Neuronal stem cell (in vitro differentiated cells): ENCODE results near the gene KNG1.
"Not testable (repeated sequence)": the region's sequence is repeated elsewhere in the genome, so short reads cannot be mapped to it uniquely, and the experiment has no call there.

Experiments used
- DNase-seq: peaks from one replicate; pipeline ENCODE4 v3.0.0-alpha.2; 2013; ENCODE audit warnings: low spot score
- H2AFZ ChIP-seq: one replicate; pipeline ENCODE4 v1.6.1; 2013; ENCODE audit warnings: mild to moderate bottlenecking, low read length, inconsistent platforms
- H2AK5ac ChIP-seq: 2 replicates; pipeline ENCODE4 v1.6.1; 2013; ENCODE audit warnings: low read depth, mild to moderate bottlenecking, inconsistent platforms, low read length, moderate library complexity, mixed read lengths
- H2BK120ac ChIP-seq: 2 replicates; pipeline ENCODE4 v1.6.1; 2013; ENCODE audit warnings: low read depth, mild to moderate bottlenecking, inconsistent platforms, low read length, moderate library complexity, mixed read lengths
- H2BK12ac ChIP-seq: one replicate; pipeline ENCODE4 v1.6.1; 2013; ENCODE audit warnings: low read length, inconsistent platforms
- H2BK15ac ChIP-seq: 2 replicates; pipeline ENCODE4 v1.6.1; 2013; ENCODE audit warnings: mild to moderate bottlenecking, low read length, inconsistent platforms, mixed read lengths
- H2BK5ac ChIP-seq: one replicate; pipeline ENCODE4 v1.6.1; 2013; ENCODE audit warnings: inconsistent platforms, mild to moderate bottlenecking, low read length, moderate library complexity
- H3K14ac ChIP-seq: one replicate; pipeline ENCODE4 v1.6.1; 2013; ENCODE audit warnings: low read length, inconsistent platforms
- H3K18ac ChIP-seq: 2 replicates; pipeline ENCODE4 v1.6.1; 2013; ENCODE audit warnings: low read length, inconsistent platforms
- H3K23ac ChIP-seq: 2 replicates; pipeline ENCODE4 v1.6.1; 2013; ENCODE audit warnings: low read depth, mild to moderate bottlenecking, mixed read lengths, low read length, inconsistent platforms; ENCODE audit not compliant: poor library complexity
- H3K27ac ChIP-seq: replicated peaks from 3 replicates; pipeline ENCODE4 v1.5.1; 2013; ENCODE audit warnings: low read length, inconsistent platforms
- H3K27me3 ChIP-seq, 3 experiments: 2 replicates each; pipeline ENCODE4 v1.6.1; 2013; ENCODE audit warnings: low read length in 3 of 3, mild to moderate bottlenecking in 2 of 3, inconsistent platforms in 1 of 3, low read depth in 1 of 3, mixed read lengths in 1 of 3, moderate library complexity in 1 of 3; ENCODE audit not compliant: control insufficient read depth in 3 of 3, insufficient read depth in 3 of 3
- H3K36me3 ChIP-seq, 2 donors: replicated peaks in 1 of 2; 2 replicates each; pipeline ENCODE4 v1.6.1; 2013; ENCODE audit warnings: low read length in 2 of 2; ENCODE audit not compliant: control insufficient read depth in 2 of 2, insufficient read depth in 2 of 2
- H3K4ac ChIP-seq: 2 replicates; pipeline ENCODE4 v1.6.1; 2013; ENCODE audit warnings: inconsistent platforms, mild to moderate bottlenecking, low read length, moderate library complexity
- H3K4me1 ChIP-seq, 2 donors: 1 replicate in 1 of 2; 2 replicates in 1 of 2; pipeline ENCODE4 v1.6.1; 2013; ENCODE audit warnings: low read length in 2 of 2, low read depth in 1 of 2; ENCODE audit not compliant: control insufficient read depth in 2 of 2, insufficient read depth in 1 of 2
- H3K4me2 ChIP-seq: one replicate; pipeline ENCODE4 v1.6.1; 2013; ENCODE audit warnings: mild to moderate bottlenecking, low read length, inconsistent platforms; ENCODE audit not compliant: insufficient read depth, poor library complexity, severe bottlenecking
- H3K4me3 ChIP-seq, 2 donors: 2 replicates each; pipeline ENCODE4 v1.5.1; 2013; ENCODE audit warnings: low read length in 2 of 2, mild to moderate bottlenecking in 2 of 2, inconsistent platforms in 1 of 2, moderate library complexity in 1 of 2
- H3K79me1 ChIP-seq: one replicate; pipeline ENCODE4 v1.6.1; 2013; ENCODE audit warnings: low read depth, mild to moderate bottlenecking, inconsistent platforms, low read length, moderate library complexity
- H3K9ac ChIP-seq: one replicate; pipeline ENCODE4 v1.6.1; 2013; ENCODE audit warnings: mild to moderate bottlenecking, low read depth, low read length, inconsistent platforms; ENCODE audit not compliant: poor library complexity
- H3K9me3 ChIP-seq, 2 donors: replicated peaks in 1 of 2; 2 replicates each; pipeline versions ENCODE3 to v1.6.1; 2013; ENCODE audit warnings: low read length in 2 of 2, mild to moderate bottlenecking in 2 of 2, inconsistent platforms in 1 of 2, low read depth in 1 of 2, mixed read lengths in 1 of 2, moderate library complexity in 1 of 2; ENCODE audit not compliant: control insufficient read depth in 2 of 2, insufficient read depth in 1 of 2
- H4K8ac ChIP-seq: one replicate; pipeline ENCODE4 v1.6.1; 2013; ENCODE audit warnings: low read depth, mild to moderate bottlenecking, inconsistent platforms, low read length, moderate library complexity
- H4K91ac ChIP-seq: one replicate; pipeline ENCODE4 v1.6.1; 2013; ENCODE audit warnings: low read length, low read depth, mild to moderate bottlenecking, inconsistent platforms; ENCODE audit not compliant: poor library complexity
- WGBS, 2 donors: extraction: QIAGEN DNeasy Blood & Tissue Kit; methylation state at CpG; one replicate each; pipeline ENCODE4 v1.1.7; 2013; ENCODE audit warnings: missing lambda C conversion rate in 2 of 2, mixed read lengths in 1 of 2; ENCODE audit not compliant: insufficient read length in 2 of 2, insufficient replicate concordance in 1 of 2; ENCODE audit errors: extremely low coverage in 2 of 2; 5-methylcytosine and 5-hydroxymethylcytosine counted together

The KNG1 gene

DNA sequence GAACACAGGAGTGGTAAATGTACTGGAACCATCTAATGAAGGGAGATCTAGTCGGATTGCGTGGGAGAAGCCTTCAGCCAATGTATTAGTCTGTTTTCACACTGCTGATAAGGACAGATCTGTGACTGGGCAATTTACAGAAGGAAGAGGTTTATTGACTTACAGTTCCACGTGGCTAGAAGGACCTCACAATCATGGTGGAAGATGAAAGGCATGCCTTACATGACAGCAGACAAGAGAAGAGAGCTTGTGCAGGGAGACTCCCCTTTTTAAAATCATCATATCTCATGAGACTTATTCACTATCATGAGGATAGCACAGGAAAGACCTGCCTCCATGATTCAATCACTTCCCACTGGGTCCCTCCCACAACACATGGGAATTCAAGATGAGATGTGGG lies 34.3 kb upstream of the KNG1 start:
- no peaks in the 10 kb centered on the region for H3K36me3 ChIP-seq
- no peak overlapping the region for H2AK5ac ChIP-seq
- H2AFZ ChIP-seq: no peak overlapping the region
- H2BK5ac ChIP-seq: no peak overlapping the region
- no CpG with 5 or more reads among the region's 3 CpGs for WGBS, 2 donors
- no peak overlapping the region for H4K91ac ChIP-seq
- H3K4me2 ChIP-seq: no peak overlapping the region
- H2BK12ac ChIP-seq: no peak overlapping the region
- peaks cover 0 to 13% (median 0%) of the 10 kb centered on the region in 3 experiments for H3K27me3 ChIP-seq
- no peak overlapping the region for H3K14ac ChIP-seq
- DNase-seq: no peak
- no peak overlapping the region for H3K27ac ChIP-seq
- H2BK120ac ChIP-seq: no peak overlapping the region
- no peak overlapping the region for H2BK15ac ChIP-seq
- H3K79me1 ChIP-seq: no peaks in the 10 kb centered on the region
- H3K18ac ChIP-seq: no peak overlapping the region
- H3K4me1 ChIP-seq: peaks cover 0 to 2% of the 10 kb centered on the region in 2 donors
- H3K23ac ChIP-seq: no peak overlapping the region
- H4K8ac ChIP-seq: no peak overlapping the region
- no peak overlapping the region for H3K4me3 ChIP-seq
- H3K9me3 ChIP-seq: peaks cover 0 to 1% of the 10 kb centered on the region in 2 donors
- H3K9ac ChIP-seq: no peak overlapping the region
- no peak overlapping the region for H3K4ac ChIP-seq

- no peak overlapping the region for H2AFZ ChIP-seq
- no peaks in the 10 kb centered on the region for H3K79me1 ChIP-seq
- H2BK5ac ChIP-seq: no peak overlapping the region
- no peak for DNase-seq
- H3K18ac ChIP-seq: no peak overlapping the region
- H3K9ac ChIP-seq: no peak overlapping the region
- H2BK12ac ChIP-seq: no peak overlapping the region
- H3K4me1 ChIP-seq: peaks cover 0 to 2% of the 10 kb centered on the region in 2 donors
- H4K8ac ChIP-seq: no peak overlapping the region
- no peak overlapping the region for H3K14ac ChIP-seq
- no peak overlapping the region for H3K4me2 ChIP-seq
- WGBS, 2 donors: no CpG with 5 or more reads among the region's 3 CpGs
- peaks cover 0 to 1% of the 10 kb centered on the region in 2 donors for H3K9me3 ChIP-seq
- H3K27me3 ChIP-seq: peaks cover 0 to 6% (median 0%) of the 10 kb centered on the region in 3 experiments
- no peak overlapping the region for H3K27ac ChIP-seq
- H2AK5ac ChIP-seq: no peak overlapping the region
- no peak overlapping the region for H2BK120ac ChIP-seq
- no peak overlapping the region for H4K91ac ChIP-seq
- H3K4me3 ChIP-seq: no peak overlapping the region
- H3K4ac ChIP-seq: no peak overlapping the region
- no peak overlapping the region for H3K23ac ChIP-seq
- H2BK15ac ChIP-seq: no peak overlapping the region
- no peaks in the 10 kb centered on the region for H3K36me3 ChIP-seq
These were observed 33.2 kb upstream of the KNG1 start for GRCh38 chr3:186683979-186684378.

DNA sequence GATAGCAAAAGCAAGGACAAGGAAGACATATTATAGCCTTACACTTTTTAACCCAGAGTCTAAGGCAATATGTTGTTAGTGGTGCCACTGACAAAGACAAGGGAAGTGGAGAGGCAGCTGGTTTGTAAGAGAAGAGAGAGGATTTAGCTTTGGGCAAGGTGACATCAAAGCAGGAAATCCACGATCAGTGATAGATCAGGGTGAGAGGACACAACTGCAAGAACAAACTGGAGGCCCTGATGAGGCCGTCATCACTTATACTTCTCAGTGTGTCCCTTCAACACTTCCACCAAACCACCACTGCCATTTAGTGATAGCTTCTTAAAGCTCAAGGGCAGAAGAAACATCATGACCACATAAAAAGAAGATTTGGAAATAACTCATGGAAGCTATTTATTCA lies 30.7 kb upstream of the KNG1 start:
- not testable (repeated sequence) for H3K9me3 ChIP-seq, H3K27ac ChIP-seq, H3K4ac ChIP-seq, H4K91ac ChIP-seq, H3K4me1 ChIP-seq, H4K8ac ChIP-seq, H3K18ac ChIP-seq, H2AK5ac ChIP-seq, H3K9ac ChIP-seq, H3K27me3 ChIP-seq, H3K4me3 ChIP-seq, H2AFZ ChIP-seq, DNase-seq, H3K4me2 ChIP-seq, H2BK5ac ChIP-seq, H2BK120ac ChIP-seq, H2BK12ac ChIP-seq, H3K23ac ChIP-seq, H3K14ac ChIP-seq, H3K79me1 ChIP-seq, H2BK15ac ChIP-seq, H3K36me3 ChIP-seq
- WGBS, 2 donors: no CpG with 5 or more reads among the region's 2 CpGs

DNA sequence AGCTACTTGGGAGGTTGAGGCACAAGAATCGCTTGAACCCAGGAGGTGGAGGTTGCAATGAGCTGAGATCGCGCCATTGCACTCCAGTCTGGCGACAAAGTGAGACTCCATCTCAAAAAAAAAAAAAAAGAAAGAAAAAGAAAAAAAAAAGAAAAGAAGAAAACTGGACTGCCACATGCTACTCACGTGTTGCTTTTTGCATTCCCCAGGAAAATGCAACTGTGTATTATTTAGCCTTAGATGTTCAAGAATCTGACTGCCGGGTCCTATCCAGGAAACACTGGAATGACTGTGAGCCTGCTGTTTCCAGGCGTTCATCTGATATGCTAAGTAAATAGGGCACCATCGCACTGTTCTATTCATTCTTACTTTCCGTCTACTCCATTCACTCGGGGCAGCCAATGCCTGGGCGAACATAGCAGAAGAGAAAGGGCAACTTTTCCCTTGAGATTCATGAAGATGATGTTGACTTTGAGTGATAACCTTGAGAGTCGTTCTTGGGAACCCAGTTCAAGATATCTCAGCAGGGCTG lies 30.0 kb upstream of the KNG1 start:
- peaks cover 0 to 2% of the 10 kb centered on the region in 2 donors for H3K4me1 ChIP-seq
- no peaks in the 10 kb centered on the region for H3K79me1 ChIP-seq
- no CpG with 5 or more reads among the region's 12 CpGs for WGBS, 2 donors
- no peak overlapping the region for H4K8ac ChIP-seq
- H3K9ac ChIP-seq: no peak overlapping the region
- no peak overlapping the region for H3K18ac ChIP-seq
- no peak overlapping the region for H2BK15ac ChIP-seq
- H2AFZ ChIP-seq: no peak overlapping the region
- no peak overlapping the region for H2BK120ac ChIP-seq
- H3K27ac ChIP-seq: no peak overlapping the region
- no peak overlapping the region for H3K4me2 ChIP-seq
- no peak for DNase-seq
- H3K9me3 ChIP-seq: peaks cover 0 to 1% of the 10 kb centered on the region in 2 donors
- no peak overlapping the region for H3K4me3 ChIP-seq
- H2BK12ac ChIP-seq: no peak overlapping the region
- H3K4ac ChIP-seq: no peak overlapping the region
- no peak overlapping the region for H3K14ac ChIP-seq
- no peak overlapping the region for H2AK5ac ChIP-seq
- peaks cover 0 to 2% (median 0%) of the 10 kb centered on the region in 3 experiments for H3K27me3 ChIP-seq
- no peak overlapping the region for H4K91ac ChIP-seq
- H2BK5ac ChIP-seq: no peak overlapping the region
- H3K36me3 ChIP-seq: no peaks in the 10 kb centered on the region
- no peak overlapping the region for H3K23ac ChIP-seq
